Measurements from ENCODE around the gene TPSG1.

- TF ChIP-seq CTCF (IDR thresholded peaks at IDR 0.05) (no peak), EZH2 (IDR thresholded peaks at IDR 0.05) (no peak), EZH2phosphoT487 (IDR thresholded peaks at IDR 0.05) (no peak)
These were observed 24.9 kb downstream of the TPSG1 start for GRCh38 chr16:1200014-1200627.

Measured in neural progenitor cell (in vitro differentiated cells).